IPS-20b (cell line): Measurements from ENCODE around the gene RFC2.
A peak's percentile ranks its signal among the peaks of the same experiment; 100 is the strongest.

Source experiments
- H3K27ac ChIP-seq: one replicate; pipeline ENCODE4 v1.5.1; 2013; ENCODE audit warnings: low read length
- H3K27me3 ChIP-seq: 2 replicates; pipeline ENCODE4 v1.6.1; 2013; ENCODE audit warnings: mild to moderate bottlenecking, low read length, inconsistent platforms; ENCODE audit not compliant: insufficient read depth
- H3K36me3 ChIP-seq: 2 replicates; pipeline ENCODE4 v1.6.1; 2013; ENCODE audit warnings: low read depth, mild to moderate bottlenecking, inconsistent platforms, low read length, moderate library complexity; ENCODE audit not compliant: insufficient read depth
- H3K4me1 ChIP-seq: 2 replicates; pipeline ENCODE4 v1.6.1; 2013; ENCODE audit warnings: mild to moderate bottlenecking, control low read depth, inconsistent platforms, low read length, moderate library complexity; ENCODE audit not compliant: insufficient read depth
- H3K4me3 ChIP-seq: 2 replicates; pipeline ENCODE4 v1.5.1; 2013; ENCODE audit warnings: mild to moderate bottlenecking, low read length, inconsistent platforms
- H3K9ac ChIP-seq: 2 replicates; pipeline ENCODE4 v1.6.1; 2013; ENCODE audit warnings: low read depth, mild to moderate bottlenecking, inconsistent platforms, low read length, moderate library complexity
- H3K9me3 ChIP-seq: 2 replicates; pipeline ENCODE4 v1.6.1; 2013; ENCODE audit warnings: mild to moderate bottlenecking, low read depth, low read length, inconsistent platforms; ENCODE audit not compliant: insufficient read depth

Gene RFC2

DNA sequence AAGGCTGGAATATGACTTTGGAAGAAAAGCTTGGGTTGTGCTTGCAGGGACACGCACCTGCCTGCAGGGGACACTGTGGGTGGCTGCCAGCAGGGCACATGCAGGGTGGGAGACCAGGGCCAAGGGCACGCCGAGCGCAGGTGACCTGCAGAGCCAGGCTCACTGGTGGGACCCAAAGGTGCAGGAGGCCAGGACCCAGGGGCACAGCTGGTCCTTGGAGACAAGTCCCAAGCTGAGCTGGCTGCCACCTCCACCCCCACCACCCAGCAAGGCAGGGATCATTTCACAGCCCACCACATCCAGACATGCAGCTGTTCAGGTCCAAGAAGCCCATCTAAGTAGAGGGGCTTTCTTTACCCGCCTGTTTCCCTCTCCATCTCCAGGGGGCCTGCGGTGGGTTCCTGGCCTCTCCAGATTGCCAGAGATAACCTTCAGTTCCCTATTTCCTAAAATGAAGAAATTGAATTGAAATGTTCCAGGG lies 21.2 kb upstream of the RFC2 start:
- H3K36me3 ChIP-seq = no peaks in the 10 kb centered on the region
- no peak overlapping the region for H3K4me3 ChIP-seq
- H3K4me1 ChIP-seq = peaks cover 8% of the 10 kb centered on the region
- no peak overlapping the region for H3K27ac ChIP-seq
- no peaks in the 10 kb centered on the region for H3K9me3 ChIP-seq
- H3K27me3 ChIP-seq = no peaks in the 10 kb centered on the region
- H3K9ac ChIP-seq = no peak overlapping the region

DNA sequence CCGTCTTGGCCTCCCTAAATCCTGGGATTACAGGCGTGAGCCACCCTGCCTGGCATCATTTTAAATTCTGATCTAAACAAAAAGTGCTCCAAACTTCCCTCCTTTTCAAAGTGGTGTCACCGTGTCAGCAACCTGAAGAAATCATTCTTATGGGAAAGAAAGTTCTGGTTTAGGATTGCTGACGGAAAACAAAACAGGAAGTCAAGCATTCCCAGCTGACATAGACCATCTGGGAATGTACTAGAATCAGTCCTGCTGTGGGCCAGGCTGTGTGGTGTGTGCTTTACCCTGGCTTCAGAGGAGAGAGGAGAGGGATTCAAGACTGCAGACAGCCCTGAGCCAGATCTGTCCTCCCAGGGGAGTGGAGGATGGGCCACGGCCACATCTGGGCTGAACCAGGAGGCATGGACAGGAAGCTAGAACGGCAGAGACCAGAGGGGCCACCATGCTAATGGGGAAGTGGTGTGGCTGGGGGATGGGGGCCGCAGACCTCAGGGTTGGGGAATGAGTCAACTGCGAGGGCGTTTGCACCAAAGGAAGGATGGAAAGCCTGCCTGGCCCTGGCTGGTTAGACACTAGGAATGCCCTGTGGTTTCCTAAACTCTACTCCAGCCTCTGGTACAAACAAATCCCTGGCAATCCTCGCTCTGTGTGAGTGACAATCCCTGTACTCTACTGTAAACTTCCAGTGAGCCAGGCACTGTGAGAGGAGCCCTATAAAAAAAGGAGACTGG lies 18.3 kb upstream of the RFC2 start:
- no peaks in the 10 kb centered on the region for H3K36me3 ChIP-seq
- H3K9ac ChIP-seq = peak overlapping the region; percentile 47; the same call in 1 of the 2 replicates
- H3K27me3 ChIP-seq = no peaks in the 10 kb centered on the region
- no peak overlapping the region for H3K4me3 ChIP-seq
- peaks cover 3% of the 10 kb centered on the region for H3K4me1 ChIP-seq
- no peak overlapping the region for H3K27ac ChIP-seq
- H3K9me3 ChIP-seq = no peaks in the 10 kb centered on the region

DNA sequence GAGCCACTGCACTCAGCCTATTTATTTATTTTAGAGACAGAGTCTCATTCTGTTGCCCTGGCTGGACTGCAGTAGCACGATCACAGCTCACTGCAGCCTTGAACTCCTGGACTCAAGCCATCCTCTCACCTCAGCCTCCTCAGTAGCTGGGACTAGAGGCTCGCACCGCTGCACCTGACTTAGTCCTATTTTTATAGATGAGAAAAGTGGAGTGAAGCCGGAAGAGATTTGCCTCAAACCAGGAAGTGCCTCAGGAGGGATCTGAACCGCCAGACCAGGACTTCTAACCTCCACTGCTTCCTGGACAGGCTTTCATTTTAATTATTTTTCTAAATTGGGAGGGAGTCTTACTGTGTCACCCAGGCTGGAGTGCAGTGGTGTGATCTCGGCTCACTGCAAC lies 17.5 kb upstream of the RFC2 start:
- Histone ChIP-seq H3K9ac (no peak overlapping the region), H3K27ac (no peak overlapping the region), H3K27me3 (no peaks in the 10 kb centered on the region), H3K9me3 (no peaks in the 10 kb centered on the region), H3K4me1 (peaks cover 3% of the 10 kb centered on the region), H3K4me3 (no peak overlapping the region), H3K36me3 (no peaks in the 10 kb centered on the region)

DNA sequence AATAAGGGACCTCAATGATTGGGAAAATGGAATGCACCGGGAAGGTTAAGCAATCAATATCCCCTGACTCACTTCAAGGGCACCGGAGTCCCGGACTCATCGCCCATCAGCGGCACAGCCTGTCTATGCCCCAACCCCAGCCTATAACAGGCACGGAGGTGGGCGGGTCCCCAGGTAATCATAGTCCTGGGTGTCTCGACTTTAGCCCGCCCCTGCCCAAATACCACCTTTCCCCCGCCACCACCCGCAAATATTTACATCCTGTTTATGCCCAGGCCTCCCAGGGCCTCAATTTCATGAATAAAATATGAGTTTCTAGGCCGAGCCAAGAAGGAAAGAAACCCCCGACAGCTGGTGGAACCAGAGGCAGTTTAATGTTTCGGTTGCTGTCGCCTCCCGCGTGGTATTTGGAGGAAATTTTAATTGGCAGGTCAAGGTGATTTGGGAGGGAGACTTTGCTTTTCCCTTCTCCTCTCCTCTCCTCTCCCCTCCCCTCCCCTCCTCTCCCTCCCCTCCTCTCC lies 15.6 kb upstream of the RFC2 start:
- Histone ChIP-seq H3K9me3 (no peaks in the 10 kb centered on the region), H3K9ac (no peak overlapping the region), H3K4me3 (peak overlapping the region; percentile 76), H3K4me1 (peaks cover 3% of the 10 kb centered on the region), H3K27ac (no peak overlapping the region), H3K36me3 (no peaks in the 10 kb centered on the region), H3K27me3 (no peaks in the 10 kb centered on the region)

DNA sequence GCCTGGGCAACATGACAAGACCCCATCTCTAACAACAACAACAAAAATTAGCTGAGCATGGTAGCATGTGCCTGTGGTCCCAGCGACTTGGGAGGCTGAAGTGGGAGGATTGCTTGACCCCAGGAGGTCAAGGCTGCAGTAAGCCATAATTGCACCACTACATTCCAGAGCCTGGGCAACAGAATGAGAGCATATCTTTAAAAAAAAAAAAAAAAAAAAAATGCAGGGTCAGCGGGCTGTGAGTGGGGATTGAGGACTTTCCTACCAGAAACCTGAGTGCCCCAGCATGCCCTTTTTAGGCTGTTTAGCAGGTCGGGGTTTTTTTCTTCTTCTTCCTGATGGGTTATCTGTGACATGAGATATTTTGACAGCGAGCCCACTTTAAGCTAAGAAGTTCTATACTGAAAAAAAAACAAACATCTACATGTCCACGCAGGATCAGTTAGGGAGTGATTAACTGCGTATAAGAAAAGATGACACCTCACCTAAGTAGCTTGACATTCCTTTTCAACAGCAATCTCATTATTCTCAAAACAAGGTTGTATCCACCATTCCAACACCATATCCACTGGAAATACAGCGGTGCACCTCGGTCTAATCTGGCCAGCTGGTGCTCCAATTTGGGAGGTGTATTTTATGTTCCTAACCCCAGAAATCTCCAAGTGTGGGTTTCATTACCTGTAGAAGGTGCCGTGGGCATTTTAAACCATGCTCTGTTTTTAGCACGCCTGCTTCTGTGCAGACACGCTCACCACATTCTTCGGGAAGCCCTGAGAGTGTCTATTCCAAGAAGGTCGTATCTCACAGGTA lies 13.8 kb upstream of the RFC2 start:
- Histone ChIP-seq H3K4me3 (no peak overlapping the region), H3K36me3 (no peaks in the 10 kb centered on the region), H3K27me3 (no peaks in the 10 kb centered on the region), H3K9me3 (no peaks in the 10 kb centered on the region), H3K4me1 (peaks cover 3% of the 10 kb centered on the region), H3K27ac (no peak overlapping the region), H3K9ac (no peak overlapping the region)

DNA sequence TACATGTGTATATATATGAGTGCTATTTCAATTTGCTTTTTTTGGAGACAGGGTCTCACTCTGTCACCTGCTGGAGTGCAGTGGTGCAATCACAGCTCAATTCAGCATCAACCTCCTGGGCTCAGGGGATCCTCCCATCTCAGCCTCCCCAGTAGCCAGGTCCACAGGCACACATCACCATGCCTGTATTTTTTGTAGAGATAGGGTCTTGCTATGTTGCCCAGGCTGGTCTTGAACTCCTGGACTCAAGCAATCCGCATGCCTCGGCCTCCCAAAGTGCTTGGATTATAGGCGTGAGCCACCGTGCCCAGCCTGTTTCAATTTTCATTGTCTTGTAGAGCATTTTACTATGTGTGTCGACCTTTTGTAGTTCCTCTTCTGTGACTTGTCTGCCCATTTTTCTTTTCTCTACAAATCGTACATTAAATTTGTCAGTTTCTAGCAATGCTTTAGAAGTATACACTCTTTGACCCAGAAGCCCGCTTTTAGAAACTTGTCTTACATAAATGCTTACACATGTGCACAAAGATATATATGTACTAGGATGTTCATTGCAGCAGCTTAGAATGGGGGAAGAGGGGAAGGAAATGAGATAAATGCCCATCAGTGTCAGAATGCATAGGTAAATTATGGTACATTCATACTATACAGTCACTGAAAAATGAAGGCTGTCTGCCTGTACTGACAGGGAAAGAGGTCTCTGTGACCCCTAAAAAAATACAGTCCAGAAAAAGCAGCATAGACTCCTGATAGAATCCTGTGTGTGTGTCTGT lies 12.2 kb upstream of the RFC2 start:
- H3K4me1 ChIP-seq = no peaks in the 10 kb centered on the region
- no peaks in the 10 kb centered on the region for H3K9me3 ChIP-seq
- H3K4me3 ChIP-seq = no peak overlapping the region
- no peaks in the 10 kb centered on the region for H3K36me3 ChIP-seq
- H3K27ac ChIP-seq = no peak overlapping the region
- H3K27me3 ChIP-seq = no peaks in the 10 kb centered on the region
- H3K9ac ChIP-seq = no peak overlapping the region

DNA sequence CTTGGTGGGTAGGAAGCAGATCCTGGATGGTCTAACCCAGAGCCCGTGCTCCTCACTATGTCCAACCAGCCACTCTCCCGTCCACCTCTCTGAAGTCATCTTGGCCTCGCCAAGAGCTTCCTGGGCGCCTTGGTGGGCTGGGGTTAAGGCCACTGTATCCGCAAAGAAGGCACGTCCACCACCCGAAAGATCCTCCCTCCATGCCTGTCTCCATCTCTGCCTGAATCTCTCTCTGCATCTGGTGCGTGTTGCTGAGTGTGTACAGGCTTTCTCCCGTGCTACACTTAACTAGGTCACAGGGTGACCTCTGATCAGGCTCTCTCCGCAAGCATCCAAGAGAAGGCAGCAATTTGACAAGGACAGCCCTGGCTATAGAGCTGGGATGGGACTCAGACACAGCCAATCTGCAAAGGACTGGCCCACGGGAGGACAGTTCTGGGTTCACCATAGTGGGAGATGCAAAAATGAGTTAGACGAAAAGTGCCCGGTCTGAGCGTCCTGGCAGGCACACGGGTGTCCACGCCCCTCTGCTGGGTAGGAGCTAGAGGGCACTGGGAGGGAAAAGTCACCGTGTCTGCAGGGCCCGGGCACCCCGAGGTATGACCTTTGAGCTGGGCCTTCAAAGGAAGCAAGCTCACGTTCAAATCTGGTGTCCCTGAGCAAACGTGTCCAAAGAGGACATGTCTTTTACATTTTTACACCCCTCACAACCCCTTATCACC lies 9.4 kb upstream of the RFC2 start:
- no peaks in the 10 kb centered on the region for H3K36me3 ChIP-seq
- no peak overlapping the region for H3K4me3 ChIP-seq
- no peaks in the 10 kb centered on the region for H3K4me1 ChIP-seq
- H3K27me3 ChIP-seq = no peaks in the 10 kb centered on the region
- H3K9ac ChIP-seq = no peak overlapping the region
- H3K9me3 ChIP-seq = no peaks in the 10 kb centered on the region
- no peak overlapping the region for H3K27ac ChIP-seq

DNA sequence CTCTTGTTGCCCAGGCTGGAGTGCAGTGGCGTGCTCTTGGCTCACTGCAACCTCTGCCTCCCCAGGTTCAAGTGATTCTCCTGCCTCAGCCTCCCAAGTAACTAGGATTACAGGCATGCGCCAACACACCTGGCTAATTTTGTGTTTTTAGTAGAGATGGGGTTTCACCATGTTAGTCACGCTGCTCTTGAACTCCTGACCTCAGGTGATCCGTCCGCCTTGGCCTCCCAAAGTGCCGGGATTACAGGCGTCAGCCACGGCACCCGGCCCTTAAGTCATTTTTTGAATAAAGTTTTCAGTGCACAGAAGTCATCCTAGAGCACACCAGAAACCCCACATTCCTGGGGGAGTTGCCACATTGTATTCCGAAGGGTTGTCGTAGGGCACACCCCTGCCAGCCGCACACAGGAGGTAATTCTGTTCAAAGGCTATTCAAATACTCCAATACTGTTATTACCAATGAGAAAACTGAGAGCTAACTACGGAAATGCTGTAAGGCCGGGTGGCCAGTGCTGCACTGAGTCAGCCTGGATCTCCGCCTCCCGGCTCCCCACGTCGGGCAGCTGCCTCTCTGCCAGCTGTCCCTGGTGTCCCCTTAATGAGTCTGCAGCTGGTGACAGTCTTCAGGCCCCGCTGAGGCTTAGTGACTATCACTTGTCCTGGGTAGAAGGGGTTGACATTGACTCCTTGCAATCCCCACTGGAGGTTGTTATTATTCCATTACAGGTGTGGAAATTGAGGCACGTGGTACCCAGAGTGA lies 8.6 kb upstream of the RFC2 start:
- Histone ChIP-seq H3K27ac (no peak overlapping the region), H3K9me3 (no peaks in the 10 kb centered on the region), H3K4me3 (no peak overlapping the region), H3K27me3 (no peaks in the 10 kb centered on the region), H3K4me1 (no peaks in the 10 kb centered on the region), H3K36me3 (no peaks in the 10 kb centered on the region), H3K9ac (no peak overlapping the region)

DNA sequence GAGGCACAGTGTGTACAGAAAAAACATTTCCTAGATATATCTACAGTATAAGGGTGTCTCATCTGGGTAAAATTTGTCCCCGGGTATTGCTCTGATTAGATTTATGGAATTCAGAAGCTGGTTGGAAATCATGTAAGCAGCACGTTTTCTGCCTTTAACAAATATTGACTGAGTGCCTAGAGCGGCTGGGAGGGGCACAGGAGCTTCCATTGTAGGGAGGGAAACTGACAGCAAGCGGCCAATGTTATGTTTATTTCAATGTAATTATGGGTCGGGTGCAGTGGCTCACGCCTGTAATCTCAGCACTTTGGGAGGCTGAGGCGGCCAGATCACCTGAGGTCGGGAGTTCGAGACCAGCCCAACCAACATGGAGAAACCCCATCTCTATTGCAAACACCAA lies 4.4 kb upstream of the RFC2 start:
- H3K27me3 ChIP-seq = no peaks in the 10 kb centered on the region
- H3K9ac ChIP-seq = no peak overlapping the region
- no peak overlapping the region for H3K27ac ChIP-seq
- H3K4me1 ChIP-seq = no peaks in the 10 kb centered on the region; the same call in 1 of the 2 replicates
- no peak overlapping the region for H3K4me3 ChIP-seq
- no peaks in the 10 kb centered on the region for H3K36me3 ChIP-seq
- H3K9me3 ChIP-seq = no peaks in the 10 kb centered on the region

DNA sequence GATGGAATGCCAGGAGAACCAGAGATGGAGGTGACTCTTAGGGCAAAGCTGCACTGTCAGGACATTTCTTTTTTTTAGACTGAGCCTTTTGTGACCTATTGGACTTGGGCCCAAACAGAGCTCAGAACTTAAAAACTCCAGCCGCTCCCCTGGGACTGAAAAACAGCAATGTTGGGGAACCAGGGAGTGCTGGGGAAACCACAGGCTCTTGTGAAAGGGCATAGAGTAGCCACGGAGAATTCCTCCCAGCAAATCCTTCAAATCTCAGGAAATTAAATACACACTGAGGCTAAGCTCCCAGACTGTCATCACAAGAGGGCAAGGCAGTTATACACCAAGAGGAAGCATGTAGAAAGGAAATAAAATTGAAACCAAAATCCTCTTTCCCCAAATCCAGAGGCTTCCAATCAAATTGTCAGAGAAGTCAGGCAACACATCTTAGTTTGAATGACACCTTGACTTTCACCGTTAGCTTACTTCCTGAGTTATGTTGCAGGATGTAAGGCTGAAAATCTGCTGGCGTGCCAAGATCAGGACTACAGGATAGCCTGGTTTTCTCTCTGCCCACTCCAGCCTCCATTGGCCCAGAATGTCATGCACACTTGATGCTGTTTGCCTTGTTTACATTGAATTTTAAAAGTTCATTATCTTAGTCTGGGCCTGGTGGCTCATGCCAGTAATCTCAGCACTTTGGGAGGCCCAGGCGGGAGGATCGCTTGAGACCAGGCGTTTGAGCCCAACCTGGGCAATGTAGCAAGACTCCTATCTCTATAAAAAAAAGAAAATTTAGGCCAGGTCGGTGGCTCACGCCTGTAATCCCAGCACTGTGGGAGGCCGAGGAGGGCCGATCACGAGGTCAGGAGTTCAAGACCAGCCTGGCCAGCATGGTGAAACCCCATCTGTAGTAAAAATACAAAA lies 2.6 kb upstream of the RFC2 start:
- Histone ChIP-seq H3K36me3 (peaks cover 5% of the 10 kb centered on the region; the same call in 1 of the 2 replicates), H3K9ac (no peak overlapping the region), H3K4me3 (no peak overlapping the region), H3K27ac (no peak overlapping the region), H3K27me3 (no peaks in the 10 kb centered on the region), H3K4me1 (no peaks in the 10 kb centered on the region; the same call in 1 of the 2 replicates), H3K9me3 (no peaks in the 10 kb centered on the region)
